ENCODE results near the gene ABI2. TPM values are rescaled to one million over a fixed set of nuclear protein-coding genes. Genes with fewer than 3 reads are reported as not detected.

ABI2 gene
- total RNA-seq, 6 experiments from 2014 or later: 5.2 to 13.9 (median 8.9) TPM

DNA sequence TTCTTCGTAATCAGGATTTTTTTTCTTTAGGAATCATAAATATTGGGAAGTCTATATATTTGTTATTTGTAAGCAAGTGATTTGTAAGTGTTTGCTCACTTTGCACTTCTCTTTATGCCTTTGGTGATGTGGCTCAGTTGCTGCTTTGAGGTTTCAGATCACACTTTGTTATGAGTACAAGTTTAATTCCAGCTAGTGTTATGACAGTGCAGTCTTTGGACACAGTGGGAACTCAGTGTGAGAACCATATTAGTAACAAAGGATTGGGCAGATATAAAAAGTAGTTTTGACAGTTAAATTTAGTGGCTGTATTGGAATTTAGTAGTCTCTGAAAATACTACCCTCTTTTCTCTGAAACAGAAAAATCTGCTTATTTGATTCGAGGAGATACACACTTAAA, 67.7 kb downstream of the ABI2 start:
- Histone ChIP-seq H3K4me1 (no peaks in the 10 kb centered on the region), H3K4me3 (no peak overlapping the region), H3K9me3 (no peaks in the 10 kb centered on the region), H3K27ac (no peak overlapping the region), H3K36me3 (no peaks in the 10 kb centered on the region), H3K27me3 (no peaks in the 10 kb centered on the region)
- intact Hi-C loops (cut with DNase I): no loop called here
- no peak for DNase-seq
- ATAC-seq: no peak
- 93% methylated on average over 2 of the region's 2 CpGs for WGBS (ENCODE audit: insufficient coverage, low coverage, low lambda C conversion rate, missing lambda C conversion rate)
- TF ChIP-seq, protein P1, sequence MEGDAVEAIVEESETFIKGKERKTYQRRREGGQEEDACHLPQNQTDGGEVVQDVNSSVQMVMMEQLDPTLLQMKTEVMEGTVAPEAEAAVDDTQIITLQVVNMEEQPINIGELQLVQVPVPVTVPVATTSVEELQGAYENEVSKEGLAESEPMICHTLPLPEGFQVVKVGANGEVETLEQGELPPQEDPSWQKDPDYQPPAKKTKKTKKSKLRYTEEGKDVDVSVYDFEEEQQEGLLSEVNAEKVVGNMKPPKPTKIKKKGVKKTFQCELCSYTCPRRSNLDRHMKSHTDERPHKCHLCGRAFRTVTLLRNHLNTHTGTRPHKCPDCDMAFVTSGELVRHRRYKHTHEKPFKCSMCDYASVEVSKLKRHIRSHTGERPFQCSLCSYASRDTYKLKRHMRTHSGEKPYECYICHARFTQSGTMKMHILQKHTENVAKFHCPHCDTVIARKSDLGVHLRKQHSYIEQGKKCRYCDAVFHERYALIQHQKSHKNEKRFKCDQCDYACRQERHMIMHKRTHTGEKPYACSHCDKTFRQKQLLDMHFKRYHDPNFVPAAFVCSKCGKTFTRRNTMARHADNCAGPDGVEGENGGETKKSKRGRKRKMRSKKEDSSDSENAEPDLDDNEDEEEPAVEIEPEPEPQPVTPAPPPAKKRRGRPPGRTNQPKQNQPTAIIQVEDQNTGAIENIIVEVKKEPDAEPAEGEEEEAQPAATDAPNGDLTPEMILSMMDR (IDR thresholded peaks at IDR 0.05): no peak
- no peak for TF ChIP-seq POLR2A (IDR thresholded peaks at IDR 0.05)

DNA sequence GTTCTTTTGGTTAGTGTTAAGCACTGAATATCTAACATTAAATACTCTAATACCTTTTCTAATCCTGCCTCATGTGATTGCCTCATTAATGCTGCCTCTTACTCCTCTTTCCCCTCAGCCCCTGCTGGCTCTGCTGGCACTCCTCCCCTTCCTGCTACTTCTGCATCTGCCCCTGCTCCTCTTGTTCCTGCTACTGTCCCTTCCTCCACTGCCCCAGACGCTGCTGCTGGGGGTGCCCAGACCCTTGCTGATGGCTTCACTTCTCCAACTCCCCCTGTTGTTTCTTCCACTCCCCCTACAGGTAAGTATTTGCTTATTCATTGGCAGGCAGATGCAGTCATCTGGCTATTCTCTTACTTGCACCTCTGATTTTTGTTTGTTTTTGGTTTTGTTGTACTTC, 68.5 kb downstream of the ABI2 start:
- Histone ChIP-seq H3K9me3 (no peaks in the 10 kb centered on the region), H3K4me3 (no peak overlapping the region), H3K27me3 (no peaks in the 10 kb centered on the region), H3K4me1 (no peaks in the 10 kb centered on the region), H3K27ac (no peak overlapping the region), H3K36me3 (no peaks in the 10 kb centered on the region)
- no peak for DNase-seq
- WGBS (ENCODE audit: insufficient coverage, low coverage, low lambda C conversion rate, missing lambda C conversion rate): 33% methylated on average over 1 of the region's 1 CpG
- TF ChIP-seq POLR2A (IDR thresholded peaks at IDR 0.05): no peak
- TF ChIP-seq, protein P1 (IDR thresholded peaks at IDR 0.05): peak in 2 of 4 donors; percentile 14 to 20
- intact Hi-C loops (cut with DNase I): no loop called here
- ATAC-seq: no peak

DNA sequence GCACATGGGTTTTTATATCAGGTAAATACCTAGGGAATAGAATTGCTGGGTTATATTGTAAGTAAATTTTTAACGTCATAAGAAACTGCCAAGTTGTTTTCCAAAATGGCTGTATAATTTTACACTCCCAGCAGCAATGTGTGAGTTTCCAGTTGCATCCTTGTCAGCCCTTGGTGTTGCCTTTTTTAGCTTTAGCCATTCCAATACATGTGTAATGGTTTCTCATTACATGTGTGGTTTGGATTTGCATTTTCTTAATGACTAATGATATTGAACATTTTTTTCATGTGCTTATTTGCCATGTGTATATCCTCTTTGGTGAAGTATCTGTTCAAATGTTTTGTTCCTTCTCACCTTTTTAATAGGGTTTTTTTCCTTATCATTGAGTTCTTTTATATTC, 70.8 kb downstream of the ABI2 start:
- Histone ChIP-seq H3K36me3 (no peaks in the 10 kb centered on the region), H3K27ac (no peak overlapping the region), H3K4me1 (no peaks in the 10 kb centered on the region), H3K27me3 (no peaks in the 10 kb centered on the region), H3K4me3 (no peak overlapping the region), H3K9me3 (no peaks in the 10 kb centered on the region)
- DNase-seq (no peak), ATAC-seq (no peak)
- 73% methylated on average over 1 of the region's 1 CpG for WGBS (ENCODE audit: insufficient coverage, low coverage, low lambda C conversion rate, missing lambda C conversion rate)
- intact Hi-C loops (cut with DNase I): no loop called here
- TF ChIP-seq, protein P1 (IDR thresholded peaks at IDR 0.05): no peak
- TF ChIP-seq POLR2A (IDR thresholded peaks at IDR 0.05): no peak

DNA sequence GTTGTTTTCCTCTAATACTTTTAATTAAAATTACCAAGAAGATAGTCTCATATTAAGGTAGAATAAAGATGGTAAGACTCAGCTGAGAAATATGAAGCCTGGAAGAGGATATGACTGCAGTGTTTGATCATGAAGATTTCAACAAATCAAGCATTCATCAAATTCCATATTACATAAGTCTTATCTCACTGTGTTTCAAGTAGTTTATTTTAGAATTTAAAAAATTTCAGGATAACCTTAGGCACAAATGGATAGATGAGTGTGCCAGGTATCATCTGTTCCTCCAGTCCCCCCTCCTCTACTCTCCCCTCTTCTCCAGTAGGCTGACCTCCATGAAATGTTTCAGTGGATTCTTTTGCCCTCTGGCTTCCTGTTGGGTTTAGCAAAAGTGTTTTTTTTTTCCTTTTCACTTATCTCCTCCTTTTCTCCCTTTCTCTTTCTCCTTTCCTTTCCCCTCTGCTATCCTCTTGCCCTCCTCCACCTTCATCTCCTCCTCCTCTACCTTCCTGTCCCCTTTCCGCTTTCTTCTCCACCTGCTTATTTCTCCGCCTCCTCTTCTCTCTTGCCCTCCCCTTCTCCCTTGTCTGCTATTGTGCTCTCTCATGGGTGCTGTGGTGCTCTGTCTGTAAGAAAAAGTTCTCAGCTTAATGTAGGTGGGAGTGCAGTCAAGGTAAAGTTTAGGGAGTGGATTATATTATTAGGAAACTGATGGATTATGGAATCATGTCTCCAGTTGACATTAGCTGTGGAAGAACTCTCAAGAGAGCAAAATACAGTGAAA, 72.8 kb downstream of the ABI2 start:
- Histone ChIP-seq H3K9me3 (no peaks in the 10 kb centered on the region), H3K27me3 (no peaks in the 10 kb centered on the region), H3K27ac (no peak overlapping the region), H3K4me1 (no peaks in the 10 kb centered on the region), H3K4me3 (no peak overlapping the region), H3K36me3 (no peaks in the 10 kb centered on the region)
- TF ChIP-seq POLR2A (IDR thresholded peaks at IDR 0.05): no peak
- TF ChIP-seq, protein P1 (IDR thresholded peaks at IDR 0.05): no peak
- ATAC-seq (no peak), DNase-seq (no peak)
- WGBS (ENCODE audit: insufficient coverage, low coverage, low lambda C conversion rate, missing lambda C conversion rate): 100% methylated on average over 1 of the region's 2 CpGs
- intact Hi-C loops (cut with DNase I): no loop called here

Measured in right lobe of liver (tissue), 6 donors.